Measurements from ENCODE around the gene CRABP1.

DNA sequence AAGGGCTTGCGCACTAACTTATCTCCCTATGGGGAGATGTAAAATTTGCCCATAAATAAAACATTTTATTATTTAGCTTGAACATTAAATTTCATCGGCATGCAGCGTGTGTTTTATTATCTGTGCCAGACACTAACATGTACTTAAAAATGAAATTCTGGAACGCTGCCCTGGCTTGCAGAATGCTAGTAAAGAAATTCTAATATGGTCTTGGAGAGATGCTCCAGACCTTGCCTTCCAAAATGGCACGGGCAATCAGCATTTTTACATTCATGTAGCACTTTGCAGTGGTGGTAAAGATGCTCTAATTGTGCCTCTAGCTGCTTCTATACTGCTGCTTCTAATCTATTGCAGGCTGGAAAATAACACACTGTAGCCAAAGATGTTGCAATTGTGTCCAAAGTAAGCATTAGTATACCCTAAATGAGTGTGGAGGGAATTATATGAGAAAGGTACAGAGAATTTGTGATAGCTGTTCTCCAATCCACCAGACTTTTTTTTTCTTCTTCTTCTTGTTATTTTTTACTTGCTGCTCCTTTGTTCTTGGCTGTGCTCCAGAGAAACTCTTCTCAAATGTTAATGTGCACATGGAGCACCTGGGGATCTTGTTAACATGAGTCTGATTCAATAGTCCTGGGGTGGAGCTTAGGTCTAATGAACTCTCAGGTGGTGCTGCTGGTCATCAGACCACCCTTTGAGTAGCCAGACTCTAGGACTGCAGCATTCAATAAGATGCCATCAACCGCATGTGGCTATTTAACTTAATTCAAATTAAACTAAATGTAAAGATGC lies 47.3 kb downstream of the CRABP1 start:
- TF ChIP-seq, protein P1, sequence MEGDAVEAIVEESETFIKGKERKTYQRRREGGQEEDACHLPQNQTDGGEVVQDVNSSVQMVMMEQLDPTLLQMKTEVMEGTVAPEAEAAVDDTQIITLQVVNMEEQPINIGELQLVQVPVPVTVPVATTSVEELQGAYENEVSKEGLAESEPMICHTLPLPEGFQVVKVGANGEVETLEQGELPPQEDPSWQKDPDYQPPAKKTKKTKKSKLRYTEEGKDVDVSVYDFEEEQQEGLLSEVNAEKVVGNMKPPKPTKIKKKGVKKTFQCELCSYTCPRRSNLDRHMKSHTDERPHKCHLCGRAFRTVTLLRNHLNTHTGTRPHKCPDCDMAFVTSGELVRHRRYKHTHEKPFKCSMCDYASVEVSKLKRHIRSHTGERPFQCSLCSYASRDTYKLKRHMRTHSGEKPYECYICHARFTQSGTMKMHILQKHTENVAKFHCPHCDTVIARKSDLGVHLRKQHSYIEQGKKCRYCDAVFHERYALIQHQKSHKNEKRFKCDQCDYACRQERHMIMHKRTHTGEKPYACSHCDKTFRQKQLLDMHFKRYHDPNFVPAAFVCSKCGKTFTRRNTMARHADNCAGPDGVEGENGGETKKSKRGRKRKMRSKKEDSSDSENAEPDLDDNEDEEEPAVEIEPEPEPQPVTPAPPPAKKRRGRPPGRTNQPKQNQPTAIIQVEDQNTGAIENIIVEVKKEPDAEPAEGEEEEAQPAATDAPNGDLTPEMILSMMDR (conservative IDR thresholded peaks at IDR 0.05 in 1 of 2, IDR thresholded peaks at IDR 0.05 in 1 of 2; ENCODE audit: extremely low read depth in 1 of 2, insufficient read depth in 1 of 2, low read depth in 1 of 2, low read length in 2 of 2), result no peak
- no peak for TF ChIP-seq EZH2 (IDR thresholded peaks at IDR 0.05; ENCODE audit: borderline replicate concordance, low read length)

Measured in mammary epithelial cell (primary cell).